CD4-positive, alpha-beta T cell treated with Interleukin-15 for 1 hour (primary cell): ENCODE data around the gene EHF.
"Not testable (repeated sequence)": the region's sequence is repeated elsewhere in the genome, so short reads cannot be mapped to it uniquely, and the experiment has no call there.

Source experiments
- DNase-seq: peaks from one replicate; pipeline ENCODE4 v3.0.0-alpha.2; 2020

Gene EHF

DNA sequence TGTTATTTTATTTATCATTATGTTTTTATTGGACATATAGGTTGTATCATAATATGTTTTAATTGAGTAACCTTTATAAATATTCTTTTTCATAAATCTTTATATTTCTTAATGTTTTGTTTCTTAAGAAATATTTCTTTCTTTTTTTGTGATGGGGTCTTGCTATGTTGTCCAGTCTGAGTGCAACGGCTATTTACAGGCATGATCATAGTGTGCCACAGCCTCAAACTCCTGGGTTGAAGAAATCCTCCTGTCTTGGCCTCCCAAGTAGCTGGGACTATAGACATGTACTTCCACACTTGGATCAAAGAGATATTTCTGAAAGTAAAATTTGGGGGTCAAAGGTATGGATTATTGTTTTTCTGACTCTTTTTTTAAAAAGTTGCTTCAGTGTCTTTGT is 53.1 kb downstream of the EHF start:
- DNase-seq = no peak

GRCh38 chr11:34676227-34676626 is 55.3 kb downstream of the EHF start:
- DNase-seq = no peak

GRCh38 chr11:34679681-34680080 is 58.8 kb downstream of the EHF start:
- DNase-seq = no peak

GRCh38 chr11:34680206-34680605 is 59.3 kb downstream of the EHF start:
- DNase-seq = no peak

DNA sequence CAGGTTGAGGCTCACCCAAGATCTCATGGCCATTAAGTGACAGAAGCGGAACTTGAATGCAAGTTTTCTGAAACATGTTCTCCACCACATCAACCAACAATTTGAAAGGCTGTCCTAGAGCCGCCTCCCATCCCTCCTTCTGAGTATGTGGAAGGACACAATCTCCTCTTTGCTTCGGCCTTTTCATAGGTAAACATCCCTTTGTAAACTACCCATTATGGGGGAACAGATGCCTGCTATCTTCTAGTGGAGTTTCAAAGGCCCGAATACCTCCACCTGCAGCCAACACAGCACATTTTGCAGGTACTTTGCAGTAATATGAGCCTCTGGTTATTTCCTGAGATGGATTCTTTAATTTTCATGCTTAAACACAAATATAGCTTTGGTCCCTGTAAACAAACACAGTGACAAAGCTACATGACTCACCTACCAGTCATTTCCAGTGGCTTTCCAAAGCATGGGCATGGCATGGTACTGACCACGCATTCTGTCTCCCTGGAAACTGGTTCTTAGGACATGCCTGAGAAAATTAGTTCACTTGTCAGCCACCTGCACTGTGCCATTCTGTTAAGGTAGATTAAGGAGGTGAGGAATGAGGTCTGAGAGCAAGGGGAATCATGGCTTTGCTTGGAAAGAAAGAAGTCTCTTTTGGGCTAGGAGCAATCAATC is 60.2 kb downstream of the EHF start:
- DNase-seq = no peak

DNA sequence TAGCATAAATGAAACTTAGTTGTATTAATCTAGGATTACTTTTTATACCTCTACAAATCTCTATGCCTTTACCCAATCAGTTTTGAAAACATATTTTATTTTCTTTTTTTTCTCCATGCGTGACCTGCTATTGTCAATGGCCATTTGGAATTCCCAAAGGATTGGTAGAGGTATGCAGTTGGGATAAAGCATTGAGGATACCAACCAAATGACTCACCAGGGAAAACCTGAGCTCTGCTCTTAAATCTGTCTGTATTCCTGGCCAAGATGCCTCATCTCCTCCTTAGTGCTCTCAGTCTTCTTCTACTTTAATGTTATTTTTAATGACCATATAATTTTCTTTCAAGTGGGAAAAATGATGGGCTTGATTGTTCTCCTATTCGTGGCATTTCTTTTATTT is 61.9 kb downstream of the EHF start:
- DNase-seq = no peak

DNA sequence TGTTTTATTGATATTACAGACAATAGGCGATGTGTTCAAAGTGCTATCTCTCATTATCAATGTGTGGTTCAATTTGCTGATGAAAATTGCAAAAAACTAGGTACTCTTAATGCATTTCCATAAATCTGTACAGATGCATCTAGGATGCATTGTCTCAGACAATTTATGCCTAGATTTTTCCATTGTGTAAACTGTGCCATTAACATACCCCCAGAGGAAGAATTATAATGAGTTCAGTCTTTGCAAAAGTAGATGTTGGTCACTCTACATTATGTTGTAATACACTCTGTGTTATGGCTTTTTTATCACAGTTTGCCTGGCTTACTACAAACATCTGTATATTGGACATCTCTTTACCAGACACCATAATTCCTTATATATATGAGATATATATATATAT is 62.5 kb downstream of the EHF start:
- no peak for DNase-seq

DNA sequence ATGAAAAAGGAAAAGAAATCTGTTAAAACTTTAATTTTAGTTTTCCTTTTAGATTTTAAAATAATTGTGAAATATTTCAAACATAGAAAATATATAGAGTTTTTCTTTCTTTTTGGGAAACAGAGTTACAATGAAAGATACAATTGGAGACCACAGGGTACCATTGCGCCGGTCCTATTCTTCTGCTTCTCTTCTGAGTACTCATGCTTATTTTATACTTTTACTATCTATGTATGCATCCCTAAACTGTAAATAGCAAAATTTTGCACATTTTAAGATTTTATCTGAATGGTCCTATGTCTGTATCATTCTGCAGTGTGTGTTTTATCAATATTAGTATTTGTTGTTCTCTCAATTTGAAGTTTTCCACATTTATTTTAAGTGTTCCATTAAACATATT is 65.0 kb downstream of the EHF start:
- no peak for DNase-seq

- not testable (repeated sequence) for DNase-seq
Measured at GRCh38 chr11:34692299-34692698, 71.4 kb downstream of the EHF start.

- DNase-seq = no peak
Measured at GRCh38 chr11:34696862-34697261, 76.0 kb downstream of the EHF start.

DNA sequence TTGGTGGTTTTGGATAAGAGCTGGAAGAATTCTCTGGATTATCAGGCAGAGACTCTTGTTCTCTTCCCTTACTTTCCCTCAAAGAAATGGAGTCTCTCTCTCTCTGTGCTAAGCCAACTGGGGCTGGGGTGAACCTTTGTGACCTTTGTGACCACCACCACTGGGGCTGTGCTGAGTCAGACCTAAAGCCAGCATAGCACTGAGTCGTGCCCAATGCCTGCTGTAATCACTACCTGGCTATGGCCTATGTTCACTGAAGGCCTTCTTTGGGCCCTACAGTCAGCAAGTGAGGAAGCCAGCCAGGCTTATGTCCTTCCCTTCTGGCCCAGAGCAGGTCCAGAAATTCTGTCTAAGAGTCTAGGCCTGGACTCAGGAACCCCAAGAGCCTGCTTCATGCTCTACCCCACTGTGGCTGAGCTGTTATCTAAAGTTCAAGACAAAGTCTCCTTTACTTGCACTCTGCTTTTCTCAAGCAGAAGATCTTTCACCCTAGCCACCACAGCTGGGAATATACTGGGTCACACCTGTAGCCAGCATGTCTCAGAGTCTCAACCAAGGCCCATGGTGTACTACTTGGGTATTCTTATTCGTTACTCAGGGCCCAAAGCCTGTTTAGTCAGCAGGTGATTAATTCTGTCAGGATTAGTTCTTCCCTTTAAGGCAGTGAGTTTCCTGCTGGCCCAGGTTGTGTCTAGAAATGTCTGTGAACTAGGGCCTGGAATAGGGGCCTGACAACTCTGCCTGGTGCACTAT is 86.0 kb downstream of the EHF start:
- no peak for DNase-seq

DNA sequence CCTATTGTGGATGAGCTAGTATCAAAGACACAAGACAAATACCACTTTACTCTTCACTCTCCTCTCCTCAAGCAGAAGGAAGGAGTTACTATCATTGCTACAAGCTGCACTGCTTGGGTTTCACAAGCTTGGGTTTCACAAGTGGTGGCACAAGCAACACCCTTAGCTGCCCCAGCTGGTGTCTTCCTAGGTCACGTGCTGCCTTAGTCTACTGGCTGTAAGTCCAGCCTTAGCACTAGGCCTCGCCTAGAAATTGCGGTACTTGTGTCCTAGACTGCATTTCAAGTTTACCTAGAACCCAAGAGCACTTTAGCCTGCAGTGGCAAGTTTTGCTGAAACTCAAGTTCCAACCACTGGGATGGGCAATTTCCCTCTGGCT is 86.6 kb downstream of the EHF start:
- DNase-seq = peak; percentile 18
